ENCODE measurements around the gene HCRTR1.

Gene HCRTR1

GRCh38 chr1:31598980-31599379, 18.5 kb upstream of the HCRTR1 start:
- no peak for DNase-seq (ENCODE audit: low read depth, low spot score)

- no peak for DNase-seq (ENCODE audit: low read depth, low spot score)
These were observed 16.8 kb upstream of the HCRTR1 start for GRCh38 chr1:31600641-31601040.

- no peak for DNase-seq (ENCODE audit: low read depth, low spot score)
These were observed 15.4 kb upstream of the HCRTR1 start for GRCh38 chr1:31602081-31602480.

- DNase-seq (ENCODE audit: low read depth, low spot score): no peak
These were observed 11.5 kb upstream of the HCRTR1 start for GRCh38 chr1:31605908-31606427.

GRCh38 chr1:31607360-31607759, 10.1 kb upstream of the HCRTR1 start:
- DNase-seq (ENCODE audit: low read depth, low spot score): no peak

GRCh38 chr1:31609514-31610118, 7.9 kb upstream of the HCRTR1 start:
- DNase-seq (ENCODE audit: low read depth, low spot score): no peak

- DNase-seq (ENCODE audit: low read depth, low spot score): peak; percentile 88
These were observed 3.0 kb upstream of the HCRTR1 start for GRCh38 chr1:31614414-31615005.

GRCh38 chr1:31615414-31615813, 2.1 kb upstream of the HCRTR1 start:
- no peak for DNase-seq (ENCODE audit: low read depth, low spot score)

- no peak for DNase-seq (ENCODE audit: low read depth, low spot score)
These were observed 1.6 kb upstream of the HCRTR1 start for GRCh38 chr1:31615939-31616338.

- peak; percentile 78 for DNase-seq (ENCODE audit: low read depth, low spot score)
These were observed 642 bp downstream of the HCRTR1 start for GRCh38 chr1:31617916-31618746.

- no peak for DNase-seq (ENCODE audit: low read depth, low spot score)
These were observed 1.7 kb downstream of the HCRTR1 start for GRCh38 chr1:31618916-31619846.

GRCh38 chr1:31620631-31621497, 3.4 kb downstream of the HCRTR1 start:
- DNase-seq (ENCODE audit: low read depth, low spot score): no peak

- DNase-seq (ENCODE audit: low read depth, low spot score): no peak
These were observed 4.0 kb downstream of the HCRTR1 start for GRCh38 chr1:31621498-31621820.

GRCh38 chr1:31621847-31622730, 4.6 kb downstream of the HCRTR1 start:
- no peak for DNase-seq (ENCODE audit: low read depth, low spot score)

- DNase-seq (ENCODE audit: low read depth, low spot score): no peak
These were observed 5.9 kb downstream of the HCRTR1 start for GRCh38 chr1:31623365-31623764.

GRCh38 chr1:31624309-31624708, 6.8 kb downstream of the HCRTR1 start:
- DNase-seq (ENCODE audit: low read depth, low spot score): no peak

- DNase-seq (ENCODE audit: low read depth, low spot score): no peak
These were observed 7.4 kb downstream of the HCRTR1 start for GRCh38 chr1:31624731-31625514.

- DNase-seq (ENCODE audit: low read depth, low spot score): no peak
These were observed 8.2 kb downstream of the HCRTR1 start for GRCh38 chr1:31625561-31626222.

All from ELF-1 (cell line).